ENCODE measurements around the gene MYO18A. TPM values are rescaled to one million over a fixed set of nuclear protein-coding genes. Genes with fewer than 3 reads are reported as not detected.
"Not testable (repeated sequence)": the region's sequence is repeated elsewhere in the genome, so short reads cannot be mapped to it uniquely, and the experiment has no call there.

Gene MYO18A
- total and polyA plus RNA-seq, 2 of the 4 experiments (the other 2 are of a cell fraction) = 22.4 to 39.1 TPM

GRCh38 chr17:29088782-29089181 lies 91.4 kb downstream of the MYO18A start:
- H3K4me1 ChIP-seq (ENCODE audit: control insufficient read depth, insufficient read depth, low read length); H3K14ac ChIP-seq (replicated peaks; ENCODE audit: low read depth, low read length); H3K9ac ChIP-seq (ENCODE audit: low read depth, low read length); H3K27me3 ChIP-seq (ENCODE audit: control insufficient read depth, insufficient read depth, low read length); H3K27ac ChIP-seq (ENCODE audit: insufficient read depth, low read length); BruUV-seq (replicated peaks); H3K4me3 ChIP-seq (ENCODE audit: insufficient read depth, low read depth, low read length); H3K4me2 ChIP-seq (ENCODE audit: low read depth, low read length); H2AFZ ChIP-seq (replicated peaks; ENCODE audit: low read length, poor library complexity); H3K4ac ChIP-seq (ENCODE audit: low read depth, low read length); in situ Hi-C loops (cut with MboI; ENCODE audit: low sequenced_read_pairs); H2AK9ac ChIP-seq (replicated peaks; ENCODE audit: low read depth, low read length, poor library complexity); ATAC-seq (ENCODE audit: low read depth); dilution Hi-C loops (cut with HindIII; ENCODE audit: low sequenced_read_pairs, unreplicated experiment); H3K18ac ChIP-seq (ENCODE audit: low read depth, low read length); CTCF ChIA-PET; H2BK20ac ChIP-seq (ENCODE audit: low read depth, low read length); DNase-seq; H3K9me3 ChIP-seq (ENCODE audit: control insufficient read depth, insufficient read depth, low read length); intact Hi-C loops (cut with micrococcal nuclease); H3K9me1 ChIP-seq (ENCODE audit: insufficient read depth, low read length); H3K79me1 ChIP-seq (ENCODE audit: low read depth in 1 of 2, low read length in 2 of 2); H2BK120ac ChIP-seq (ENCODE audit: low read depth, low read length); H2AK5ac ChIP-seq (ENCODE audit: low read depth, low read length); H4K91ac ChIP-seq (ENCODE audit: insufficient read depth, low read depth, low read length); POLR2A ChIA-PET (ENCODE audit: unreplicated experiment); H3K23ac ChIP-seq (ENCODE audit: low read depth, low read length); H4K5ac ChIP-seq (ENCODE audit: low read depth, low read length); H3K56ac ChIP-seq (ENCODE audit: extremely low read depth, insufficient read depth, low read length); H2BK5ac ChIP-seq (ENCODE audit: low read depth, low read length, poor library complexity, severe bottlenecking); H2BK15ac ChIP-seq (ENCODE audit: low read depth, low read length); H4K20me1 ChIP-seq (ENCODE audit: insufficient read depth, low read length); H4K8ac ChIP-seq (ENCODE audit: low read depth in 2 of 2, low read length in 2 of 2): not testable (repeated sequence)
- TF ChIP-seq CEBPB (IDR thresholded peaks at IDR 0.05; ENCODE audit: low read depth, low read length) = peak; percentile 28; the same call in 1 of the 2 replicates
- peaks cover 67% of the 10 kb centered on the region for H3K36me3 ChIP-seq (ENCODE audit: control insufficient read depth, insufficient read depth, low read length)
- 100% methylated on average over 1 of the region's 3 CpGs; no CpG with 5 or more reads in 1 of the 2 experiments for WGBS, 2 experiments (ENCODE audit: extremely low coverage in 2 of 2, insufficient read length in 1 of 2)

Data from IMR-90 (cell line).